Left lung (tissue), 10 donors: ENCODE measurements around the gene MAN2C1. TPM values are rescaled to one million over a fixed set of nuclear protein-coding genes. Genes with fewer than 3 reads are reported as not detected.
"Not testable (repeated sequence)": the region's sequence is repeated elsewhere in the genome, so short reads cannot be mapped to it uniquely, and the experiment has no call there.

ENCODE experiments used
- ATAC-seq: fragments of 200-7000 bp; cut with Tn5 transposase; one replicate; pipeline ENCODE4 v1.9.1; 2020; ENCODE audit warnings: moderate library complexity
- DNase-seq, 4 donors: peaks; one replicate each; pipeline ENCODE4 v3.0.0-alpha.2; 2013 to 2020
- H3K27ac ChIP-seq, 2 donors: fragments of 200-600 bp; sonication (generic) in 1 of 2; one replicate each; pipeline versions ENCODE4 v1.5.0 to v1.8.0; 2020 to 2021
- H3K27me3 ChIP-seq, 2 donors: fragments of 200-600 bp; sonication (generic) in 1 of 2; one replicate each; pipeline versions ENCODE4 v1.5.0 to v1.8.0; 2020 to 2021
- H3K36me3 ChIP-seq, 2 donors: fragments of 200-600 bp; sonication (generic) in 1 of 2; one replicate each; pipeline versions ENCODE4 v1.5.0 to v1.8.0; 2020 to 2021
- H3K4me1 ChIP-seq, 2 donors: fragments of 200-600 bp; one replicate each; pipeline ENCODE4 v1.8.0; 2021
- H3K4me3 ChIP-seq, 2 donors: fragments of 200-600 bp; sonication (generic) in 1 of 2; one replicate each; pipeline versions ENCODE4 v1.5.0 to v1.8.0; 2020 to 2021; ENCODE audit warnings: mild to moderate bottlenecking in 1 of 2
- H3K9me3 ChIP-seq, 2 donors: fragments of 200-600 bp; sonication (generic) in 1 of 2; one replicate each; pipeline versions ENCODE4 v1.5.0 to v1.8.0; 2020 to 2021
- CTCF ChIP-seq, 2 donors: fragments of 200-600 bp; sonication (generic) in 1 of 2; IDR thresholded peaks; one replicate each; pipeline versions ENCODE4 v1.5.0 to v1.8.0; 2021; ENCODE audit warnings: antibody characterized with exemption in 2 of 2
- intact Hi-C, 2 donors: fragments of 100-400 bp; cut with DNase I; formaldehyde crosslinking; loops; one replicate each; pipeline versions ENCODE4 v1.11.2 to v1.14.2; 2022
- polyA plus RNA-seq, 6 donors: library from polyadenylated mRNA; unstranded; fragments of 120-200 nt; gene quantifications; one replicate each; pipeline ENCODE4 v1.2.1, GENCODE V29; 2013; ENCODE audit not compliant: insufficient read length in 6 of 6
- total RNA-seq, 2 donors: library from RNA; stranded (reverse); fragmentation: NEBNext Ultra II Directional; extraction: Animal tissue kit (Norgen Biotek cat#: 25700); gene quantifications; one replicate each; pipeline ENCODE4 v1.2.1, GENCODE V29; 2021
- donor health status: DM: no; HTN: yes; CAD: no.
- donor health status: DM: no; HTN: no; CAD: no.

The MAN2C1 gene
- total and polyA plus RNA-seq, 8 donors = 121 to 245 (median 176) TPM

GRCh38 chr15:75403892-75404291 lies 35.5 kb upstream of the MAN2C1 start:
- Histone ChIP-seq H3K27me3 (no peaks in the 10 kb centered on the region), H3K9me3 (no peaks in the 10 kb centered on the region), H3K36me3 (peaks cover 0 to 97% of the 10 kb centered on the region in 2 donors), H3K4me3 (no peak overlapping the region), H3K4me1 (no peaks in the 10 kb centered on the region), H3K27ac (no peak overlapping the region)
- DNase-seq (no peak), ATAC-seq (no peak)
- TF ChIP-seq CTCF (IDR thresholded peaks at IDR 0.05) = no peak
- intact Hi-C loops = no loop called here

GRCh38 chr15:75397494-75397893 lies 29.1 kb upstream of the MAN2C1 start:
- intact Hi-C loops = no loop called here
- H3K9me3 ChIP-seq = no peaks in the 10 kb centered on the region
- ATAC-seq (no peak), DNase-seq (no peak)
- H3K4me1 ChIP-seq = no peaks in the 10 kb centered on the region
- no peaks in the 10 kb centered on the region for H3K27me3 ChIP-seq
- TF ChIP-seq CTCF (IDR thresholded peaks at IDR 0.05) = no peak
- peaks cover 0 to 100% of the 10 kb centered on the region in 2 donors for H3K36me3 ChIP-seq
- no peak overlapping the region for H3K4me3 ChIP-seq
- no peak overlapping the region for H3K27ac ChIP-seq

DNA sequence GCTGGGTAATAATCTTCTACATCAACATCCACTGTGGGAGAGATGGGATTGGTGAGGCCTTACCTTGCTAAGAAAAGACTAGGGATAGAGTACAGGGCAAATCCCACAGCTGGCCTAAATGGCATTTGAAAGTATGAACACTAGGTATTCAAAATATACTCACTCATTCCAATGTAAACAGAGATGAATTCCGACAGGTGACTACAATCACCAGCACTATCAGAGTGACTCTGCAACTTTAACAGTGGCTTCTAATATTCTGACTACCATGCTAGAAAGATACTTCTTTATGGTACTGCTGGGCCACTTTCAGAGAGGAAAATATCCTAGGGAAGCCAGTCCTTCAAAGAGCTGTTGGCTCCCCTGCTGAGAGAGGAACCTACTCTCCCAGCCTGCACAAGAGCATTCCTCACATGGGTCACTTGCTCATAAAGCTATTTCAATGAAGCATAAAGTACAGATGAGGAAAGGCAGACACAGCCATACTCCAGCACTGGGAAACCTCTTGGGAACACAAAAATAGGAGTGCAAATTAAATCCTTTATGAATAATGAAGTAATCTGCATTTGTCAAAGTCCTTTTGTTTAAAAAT lies 21.5 kb upstream of the MAN2C1 start:
- no peaks in the 10 kb centered on the region for H3K4me1 ChIP-seq
- no peaks in the 10 kb centered on the region for H3K9me3 ChIP-seq
- no peak overlapping the region for H3K27ac ChIP-seq
- DNase-seq (no peak), ATAC-seq (no peak)
- H3K27me3 ChIP-seq = no peaks in the 10 kb centered on the region
- TF ChIP-seq CTCF (IDR thresholded peaks at IDR 0.05) = no peak
- peaks cover 0 to 100% of the 10 kb centered on the region in 2 donors for H3K36me3 ChIP-seq
- intact Hi-C loops = no loop called here
- no peak overlapping the region for H3K4me3 ChIP-seq

- peaks cover 0 to 100% of the 10 kb centered on the region in 2 donors for H3K36me3 ChIP-seq
- H3K4me3 ChIP-seq, H3K27me3 ChIP-seq, DNase-seq, intact Hi-C loops, H3K4me1 ChIP-seq, H3K9me3 ChIP-seq, ATAC-seq, H3K27ac ChIP-seq: not testable (repeated sequence)
Observed at GRCh38 chr15:75383986-75384385, 15.6 kb upstream of the MAN2C1 start.

GRCh38 chr15:75380773-75381172 lies 12.4 kb upstream of the MAN2C1 start:
- H3K4me1 ChIP-seq = no peaks in the 10 kb centered on the region
- DNase-seq (no peak), ATAC-seq (no peak)
- intact Hi-C loops = no loop called here
- no peaks in the 10 kb centered on the region for H3K27me3 ChIP-seq
- H3K36me3 ChIP-seq = peaks cover 0 to 100% of the 10 kb centered on the region in 2 donors
- H3K27ac ChIP-seq = no peak overlapping the region
- H3K4me3 ChIP-seq = no peak overlapping the region
- no peaks in the 10 kb centered on the region for H3K9me3 ChIP-seq
- no peak for TF ChIP-seq CTCF (IDR thresholded peaks at IDR 0.05)
